HG03159 (cell line): ENCODE results near the gene ZNF888.
"Not testable (repeated sequence)": the region's sequence is repeated elsewhere in the genome, so short reads cannot be mapped to it uniquely, and the experiment has no call there.

ENCODE experiments used
- ATAC-seq: cut with Tn5 transposase; IDR thresholded peaks from one replicate; pipeline ENCODE4 v1.9.1; 2021; ENCODE audit warnings: mild to moderate bottlenecking, moderate library complexity; ENCODE audit not compliant: unreplicated experiment

ZNF888 gene

GRCh38 chr19:52880895-52881389, 42.3 kb downstream of the ZNF888 start:
- ATAC-seq: no peak

GRCh38 chr19:52872996-52873395, 50.2 kb downstream of the ZNF888 start:
- not testable (repeated sequence) for ATAC-seq

- ATAC-seq: no peak
These were observed 51.8 kb downstream of the ZNF888 start for GRCh38 chr19:52871466-52871865.

GRCh38 chr19:52868031-52868430, 55.2 kb downstream of the ZNF888 start:
- ATAC-seq: not testable (repeated sequence)

GRCh38 chr19:52857378-52858191, 65.6 kb downstream of the ZNF888 start, which contains the start of gene ZNF468:
ZNF468 (minus strand) TSS chr19:52857619; CDS start chr19:52854272, 3,347 bp downstream.
- peak; percentile 99 for ATAC-seq

GRCh38 chr19:52856540-52857377, 66.5 kb downstream of the ZNF888 start:
- not testable (repeated sequence) for ATAC-seq
